A673 (cell line): ENCODE data around the gene DOCK10.

Experiments used
- EZH2 ChIP-seq: fragments of 200-600 bp; sonication (generic); IDR thresholded peaks from 2 replicates; pipeline ENCODE4 v1.6.1; 2017; ENCODE audit warnings: borderline replicate concordance, low read depth, mild to moderate bottlenecking, mixed read lengths, antibody characterized with exemption, low read length; ENCODE audit not compliant: poor library complexity, severe bottlenecking
- TF ChIP-seq, protein P1 (sequence below): fragments of 300-800, 200-600 bp; sonication (generic); conservative IDR thresholded peaks from 2 replicates; pipeline ENCODE4 v1.5.1; 2017; ENCODE audit warnings: low read depth, mild to moderate bottlenecking, antibody characterized with exemption, low read length, moderate library complexity, mixed read lengths

GRCh38 chr2:225009768-225010167 is 32.5 kb downstream of the DOCK10 start:
- TF ChIP-seq, protein P1, sequence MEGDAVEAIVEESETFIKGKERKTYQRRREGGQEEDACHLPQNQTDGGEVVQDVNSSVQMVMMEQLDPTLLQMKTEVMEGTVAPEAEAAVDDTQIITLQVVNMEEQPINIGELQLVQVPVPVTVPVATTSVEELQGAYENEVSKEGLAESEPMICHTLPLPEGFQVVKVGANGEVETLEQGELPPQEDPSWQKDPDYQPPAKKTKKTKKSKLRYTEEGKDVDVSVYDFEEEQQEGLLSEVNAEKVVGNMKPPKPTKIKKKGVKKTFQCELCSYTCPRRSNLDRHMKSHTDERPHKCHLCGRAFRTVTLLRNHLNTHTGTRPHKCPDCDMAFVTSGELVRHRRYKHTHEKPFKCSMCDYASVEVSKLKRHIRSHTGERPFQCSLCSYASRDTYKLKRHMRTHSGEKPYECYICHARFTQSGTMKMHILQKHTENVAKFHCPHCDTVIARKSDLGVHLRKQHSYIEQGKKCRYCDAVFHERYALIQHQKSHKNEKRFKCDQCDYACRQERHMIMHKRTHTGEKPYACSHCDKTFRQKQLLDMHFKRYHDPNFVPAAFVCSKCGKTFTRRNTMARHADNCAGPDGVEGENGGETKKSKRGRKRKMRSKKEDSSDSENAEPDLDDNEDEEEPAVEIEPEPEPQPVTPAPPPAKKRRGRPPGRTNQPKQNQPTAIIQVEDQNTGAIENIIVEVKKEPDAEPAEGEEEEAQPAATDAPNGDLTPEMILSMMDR, result no peak
- no peak for TF ChIP-seq EZH2
